Ramos (cell line): ENCODE data around the gene MMP7.

ENCODE experiments used
- in situ Hi-C: fragments of 300-500 bp; cut with MboI; formaldehyde crosslinking; loops from one replicate; pipeline ENCODE4 v1.14.3; 2022; ENCODE audit warnings: low sequenced_read_pairs; ENCODE audit not compliant: unreplicated experiment

MMP7 gene

DNA sequence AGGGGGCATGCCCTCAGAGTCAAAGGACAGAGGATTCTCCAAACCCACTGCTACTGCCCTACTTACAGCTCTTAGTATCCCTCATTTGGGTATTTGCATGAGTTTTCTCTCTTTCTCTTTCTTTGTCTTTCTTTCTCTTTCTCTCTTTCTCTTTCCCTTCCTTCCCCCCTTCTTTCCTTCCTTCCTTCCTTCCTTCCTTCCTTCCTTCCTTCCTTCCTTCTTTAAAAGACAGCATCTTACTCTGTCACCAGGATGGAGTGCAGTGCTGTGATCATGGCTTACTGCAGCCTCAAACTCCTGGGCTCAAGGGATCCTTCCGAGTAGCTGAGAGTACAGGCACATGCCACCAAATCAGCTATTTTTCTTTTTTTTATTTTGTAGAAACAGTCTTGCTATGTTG is 14.0 kb upstream of the MMP7 start:
- in situ Hi-C loops, result no loop called here

DNA sequence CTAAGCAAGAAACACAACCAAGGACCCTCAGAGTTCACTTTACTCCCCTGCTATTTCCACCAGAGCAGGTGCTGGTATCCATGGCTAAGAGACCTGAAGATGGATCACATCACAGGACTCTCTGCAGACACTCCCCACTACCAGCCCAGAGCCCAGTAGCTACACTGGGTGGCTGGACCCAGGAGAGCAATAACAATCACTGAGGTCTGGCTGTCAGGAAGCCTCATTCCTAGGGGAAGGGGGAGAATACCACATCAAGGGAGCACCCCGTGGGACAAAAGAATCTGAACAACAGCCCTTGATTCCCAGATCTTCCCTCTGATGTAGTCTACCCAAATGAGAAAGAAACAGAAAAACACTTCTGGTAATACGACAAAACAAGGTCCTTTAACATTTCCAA is 9.0 kb upstream of the MMP7 start:
- in situ Hi-C loops, result no loop called here

DNA sequence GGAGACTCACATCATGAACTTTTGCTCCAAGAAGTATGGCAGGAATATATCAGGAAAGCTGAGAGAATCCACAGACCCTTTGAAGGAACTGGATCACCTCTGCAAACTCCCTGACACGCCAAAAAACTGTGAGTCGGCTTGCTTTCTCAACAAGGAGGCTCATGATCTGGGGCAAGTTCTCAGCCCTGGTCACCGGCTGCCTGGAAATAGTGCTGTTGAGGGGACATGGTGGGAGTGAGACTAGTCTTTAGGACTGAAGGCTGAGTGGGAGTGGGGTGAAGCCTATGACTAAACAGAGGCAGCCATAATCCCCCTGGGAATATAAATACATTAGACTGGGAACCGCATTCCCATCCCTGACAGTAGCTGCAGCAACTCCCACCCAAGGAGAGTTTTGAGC is 8.4 kb upstream of the MMP7 start:
- in situ Hi-C loops, result no loop called here

DNA sequence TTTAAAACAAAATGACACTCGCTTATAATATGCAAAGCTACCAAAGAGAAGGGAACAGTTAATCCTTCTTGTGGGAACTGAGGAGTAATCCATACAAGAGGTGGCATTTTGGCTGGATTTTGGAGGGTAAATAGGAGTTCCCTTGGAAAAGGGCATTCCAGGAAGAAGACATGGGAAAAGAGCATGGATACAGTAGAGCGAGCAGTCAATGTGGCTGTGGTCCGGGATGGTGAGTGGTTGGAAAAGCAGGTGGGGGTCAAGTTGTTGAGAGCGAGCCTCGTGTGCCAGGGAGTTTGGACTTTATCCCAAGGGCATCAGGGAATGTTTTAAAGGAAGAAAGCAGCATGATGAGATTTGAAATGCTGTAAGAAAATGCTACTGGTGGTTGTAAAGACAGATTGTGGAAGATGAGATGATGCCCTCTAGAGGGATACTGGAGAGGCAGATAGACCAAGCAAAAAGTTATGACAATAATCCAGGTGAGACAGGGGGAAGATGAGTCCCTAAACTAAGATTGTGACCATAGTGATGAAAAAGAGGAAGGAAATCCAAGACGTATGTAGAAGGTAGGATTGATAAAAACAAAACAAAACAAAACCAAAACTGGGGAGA is 3.8 kb upstream of the MMP7 start:
- in situ Hi-C loops, result no loop called here

DNA sequence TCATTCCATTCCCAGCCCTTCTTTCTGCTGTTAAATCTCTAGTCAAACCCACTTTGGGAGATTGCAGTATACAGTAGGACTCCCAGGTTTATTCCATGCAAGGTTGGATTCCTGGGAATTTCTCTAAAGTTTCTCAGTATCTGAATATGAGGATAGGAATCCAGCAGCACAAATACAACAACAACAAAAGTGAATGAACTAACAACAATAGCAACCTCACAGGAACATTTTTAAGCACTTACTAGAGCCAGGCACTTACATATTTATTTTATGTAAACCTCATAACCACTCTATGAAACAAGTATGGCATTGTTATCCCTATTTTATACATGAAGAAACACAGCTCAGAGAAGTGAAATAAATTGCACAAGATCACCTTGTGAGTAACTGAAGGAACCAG is 1.9 kb downstream of the MMP7 start:
- in situ Hi-C loops, result no loop called here

- in situ Hi-C loops, result no loop called here
Measured at GRCh38 chr11:102527684-102528083, 2.9 kb downstream of the MMP7 start.

- in situ Hi-C loops, result no loop called here
Measured at GRCh38 chr11:102527041-102527440, 3.5 kb downstream of the MMP7 start.

DNA sequence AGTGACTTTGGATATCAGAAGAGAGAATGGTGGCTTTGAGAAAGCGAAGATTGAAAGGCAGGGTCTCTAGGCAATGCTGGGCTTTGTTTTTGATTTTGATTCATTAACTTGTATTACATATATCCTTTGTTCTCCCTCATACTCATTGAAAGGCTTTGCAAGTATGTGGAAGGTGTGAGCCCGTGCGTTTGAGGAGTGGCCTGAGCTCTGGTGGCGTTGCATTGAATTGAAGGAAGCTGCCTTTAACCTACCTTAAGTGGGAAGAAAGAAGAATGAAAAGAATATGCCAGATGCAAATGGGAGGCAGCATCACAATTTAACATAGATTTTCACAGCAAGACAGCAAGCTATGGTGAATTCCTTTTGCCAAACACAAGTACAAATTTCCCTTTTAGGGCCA is 6.7 kb downstream of the MMP7 start:
- in situ Hi-C loops, result no loop called here

GRCh38 chr11:102523189-102523570 is 7.4 kb downstream of the MMP7 start:
- in situ Hi-C loops, result no loop called here

DNA sequence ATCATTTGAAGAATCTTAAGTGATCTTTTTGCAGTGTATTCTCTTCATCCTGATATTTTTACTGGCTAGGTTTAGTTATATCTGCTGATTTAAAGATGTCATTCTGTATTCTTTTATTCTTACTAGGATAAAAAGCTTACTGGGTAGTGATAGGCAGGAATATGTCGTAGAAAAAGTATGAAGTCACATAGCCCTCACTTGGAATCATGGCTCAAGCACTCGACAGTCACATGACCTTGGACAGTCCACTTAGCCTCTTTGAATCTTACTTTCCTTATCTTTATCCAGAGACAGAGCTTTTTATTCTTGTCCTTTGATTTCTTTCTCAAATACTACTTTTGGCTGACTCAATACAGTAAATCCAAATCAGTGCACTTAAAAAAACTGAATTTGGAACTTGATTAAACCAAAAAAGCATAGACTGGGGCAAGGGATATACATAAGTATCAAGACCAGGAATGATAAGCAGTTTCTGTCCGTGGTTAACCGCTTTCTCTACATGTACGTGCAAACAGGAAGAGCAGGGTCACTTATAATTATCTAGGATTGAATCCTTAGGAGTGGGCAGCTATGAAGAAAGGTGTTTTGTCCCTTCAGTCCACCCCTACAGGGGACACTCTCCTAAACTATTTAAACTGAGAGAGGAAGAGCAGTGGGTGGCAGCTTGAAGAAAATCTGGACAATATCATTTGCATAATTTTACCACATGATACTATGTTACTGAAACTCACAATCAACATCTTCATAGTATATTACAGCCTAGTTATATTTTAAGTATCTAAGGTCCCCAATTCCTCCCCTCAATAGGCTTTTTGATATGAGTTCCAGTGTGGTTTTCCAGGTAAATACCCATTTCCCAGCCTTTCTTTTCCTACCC is 8.0 kb downstream of the MMP7 start:
- in situ Hi-C loops, result no loop called here

DNA sequence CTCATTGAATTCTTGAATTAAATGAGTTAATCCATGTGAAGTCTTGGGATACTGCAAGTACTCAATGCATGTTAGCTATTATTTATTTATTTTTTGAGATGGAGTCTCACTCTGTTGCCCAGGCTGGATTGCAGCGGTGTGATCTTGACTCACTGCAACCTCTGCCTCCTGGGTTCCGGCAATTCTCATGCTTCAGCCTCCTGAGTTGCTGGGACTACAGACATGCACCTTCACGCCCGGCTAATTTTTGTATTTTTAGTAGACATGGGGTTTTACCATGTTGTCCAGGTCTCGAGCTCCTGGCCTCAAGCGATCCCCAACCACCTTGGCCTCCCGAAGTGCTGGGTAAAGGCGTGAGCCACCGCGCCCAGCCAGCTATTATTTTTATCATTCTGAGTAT is 9.4 kb downstream of the MMP7 start:
- in situ Hi-C loops, result no loop called here

DNA sequence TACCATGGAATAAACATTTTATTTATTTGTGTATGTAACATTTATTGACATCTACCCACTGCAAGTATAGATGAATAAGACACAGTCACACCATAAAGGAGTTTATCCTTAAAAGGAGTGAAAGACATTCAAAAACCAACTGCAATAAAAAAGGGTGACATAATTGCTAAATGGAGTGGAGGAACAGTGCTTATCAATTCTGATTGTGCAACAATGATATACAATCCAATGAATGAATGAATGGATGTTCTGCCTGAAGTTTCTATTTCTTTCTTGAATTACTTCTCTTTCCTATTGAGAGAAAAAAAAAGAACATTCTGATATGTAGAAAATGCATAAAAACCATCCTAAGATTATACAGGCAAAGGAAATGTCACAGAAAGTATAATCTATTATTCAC is 10.0 kb downstream of the MMP7 start:
- in situ Hi-C loops, result no loop called here

DNA sequence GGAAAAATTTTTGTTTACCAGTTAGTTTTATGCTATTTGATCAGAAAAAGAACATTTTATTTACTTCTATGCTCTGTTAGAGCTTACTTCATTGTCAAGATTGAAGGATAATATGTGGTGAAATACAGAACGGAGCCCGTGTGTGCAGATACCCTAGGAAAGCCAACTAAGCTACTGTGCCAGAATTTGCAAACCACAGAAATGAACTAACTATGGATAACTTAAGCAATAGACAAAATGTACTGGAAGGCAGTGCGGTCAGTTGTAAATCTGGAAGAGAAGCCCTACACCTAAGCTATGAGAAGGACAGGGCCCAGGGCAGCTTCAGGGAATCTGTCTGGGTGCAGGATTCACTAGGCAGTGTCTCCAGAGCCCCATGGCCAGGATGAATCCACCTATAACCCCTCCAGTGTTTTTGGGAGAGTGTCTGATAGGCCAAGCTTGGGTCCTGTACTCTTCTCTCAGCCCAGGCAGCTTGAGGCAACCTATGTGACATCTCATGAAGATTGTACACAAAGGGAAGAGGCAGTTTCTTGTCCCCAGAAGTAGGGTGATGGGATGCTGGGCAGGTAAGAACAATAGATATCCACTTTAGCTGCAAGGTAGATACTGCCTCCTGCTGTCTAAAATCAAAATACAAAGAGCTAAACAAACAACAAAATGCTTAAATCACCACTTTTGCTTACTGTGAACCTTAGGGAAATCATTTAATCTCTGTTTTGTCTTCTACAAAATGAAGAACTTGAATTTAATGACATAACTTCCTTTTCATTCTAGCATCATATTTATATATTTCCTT is 12.1 kb downstream of the MMP7 start:
- in situ Hi-C loops, result no loop called here

- in situ Hi-C loops, result no loop called here
Measured at GRCh38 chr11:102517670-102518069, 12.9 kb downstream of the MMP7 start.

DNA sequence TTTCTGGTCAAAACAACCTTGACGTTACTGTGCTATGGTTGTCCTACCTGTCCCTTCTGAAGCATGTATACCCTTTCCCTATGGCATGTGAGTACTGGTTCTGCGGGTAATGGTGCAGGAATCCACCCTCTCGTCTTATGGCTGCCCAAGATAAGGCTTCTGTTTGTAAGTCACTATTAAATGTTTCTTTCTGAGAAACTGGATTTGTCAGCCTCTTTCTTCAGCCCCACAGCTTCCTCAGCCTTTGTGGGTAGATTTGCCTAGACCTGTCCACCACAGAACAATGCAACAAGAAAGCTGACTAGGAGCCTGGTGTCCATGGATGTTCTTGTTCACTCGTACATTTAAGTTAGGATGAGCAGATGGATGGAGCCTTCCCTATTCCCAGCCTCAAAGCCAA is 14.4 kb downstream of the MMP7 start:
- in situ Hi-C loops, result no loop called here

DNA sequence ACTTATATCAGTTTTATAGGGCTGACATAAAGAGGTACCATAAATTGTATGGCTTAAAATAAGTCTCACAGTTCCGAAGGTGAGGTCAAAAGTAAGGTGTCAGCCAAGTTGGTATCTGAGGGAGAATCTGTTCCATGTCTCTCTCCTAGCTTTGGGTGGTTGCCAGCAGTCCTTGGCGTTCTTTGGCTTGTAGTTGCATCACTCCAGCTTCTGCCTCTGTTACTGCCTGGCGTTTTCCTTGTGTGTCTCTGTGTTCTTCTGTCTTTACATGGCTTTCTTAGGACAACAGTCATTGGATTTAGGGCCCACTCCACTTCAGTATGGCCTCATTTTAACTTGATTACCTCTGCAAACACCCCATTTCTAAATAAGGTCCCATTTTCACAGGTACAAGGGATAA is 16.7 kb downstream of the MMP7 start:
- in situ Hi-C loops, result no loop called here

DNA sequence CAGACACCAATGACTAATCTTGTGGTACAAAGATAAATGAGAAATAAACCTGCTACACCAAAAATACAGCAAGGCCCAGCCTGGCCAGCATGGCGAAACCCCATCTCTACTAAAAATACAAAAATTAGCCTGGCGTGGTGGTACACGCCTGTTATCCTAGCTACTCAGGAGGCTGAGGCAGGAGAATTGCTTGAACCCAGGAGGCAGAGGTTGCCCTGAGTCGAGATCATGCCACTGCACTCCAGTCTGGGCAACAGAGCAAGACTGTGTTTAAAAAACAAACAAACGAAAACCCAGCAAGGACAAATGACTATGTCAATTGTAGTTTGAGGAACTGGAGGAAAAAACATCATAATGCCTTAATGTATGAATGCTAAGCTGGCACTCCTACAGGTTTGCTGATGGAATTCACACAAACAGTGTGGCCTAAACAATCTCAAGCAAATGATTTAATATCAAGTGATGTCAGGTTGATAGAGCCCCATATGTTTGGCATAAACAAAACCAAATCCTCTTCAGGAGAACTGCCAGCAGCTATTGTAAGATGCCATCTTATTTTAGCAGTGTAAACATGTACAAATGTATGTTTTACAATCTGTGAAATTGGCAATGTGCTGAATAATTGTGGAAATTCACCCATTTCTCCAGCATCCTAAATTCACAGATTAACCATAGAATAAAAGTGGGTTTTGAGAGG is 20.0 kb downstream of the MMP7 start:
- in situ Hi-C loops, result no loop called here

GRCh38 chr11:102502831-102503230 is 27.7 kb downstream of the MMP7 start:
- in situ Hi-C loops, result loop anchor here (10.0 kb wide), 1 partner anchor 162 kb away; no protein-coding TSS in a partner anchor

DNA sequence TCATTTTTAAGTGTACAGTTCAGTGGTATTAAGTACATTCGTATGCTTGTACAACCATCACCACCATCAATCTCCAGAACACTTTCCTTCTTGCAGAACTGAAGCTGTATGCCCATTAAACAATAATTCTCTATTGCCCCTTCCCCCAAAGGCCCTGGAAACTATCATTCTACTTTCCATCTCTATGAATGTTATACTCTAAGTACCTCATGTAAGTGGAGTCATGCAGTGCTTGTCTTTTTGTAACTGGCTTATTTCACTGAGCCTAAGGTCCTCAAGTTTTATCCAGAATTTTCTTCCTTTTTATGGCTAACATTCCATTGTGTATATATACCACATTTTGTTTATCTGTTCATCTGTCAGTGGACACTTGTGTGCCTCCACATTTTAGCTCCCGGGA is 29.7 kb downstream of the MMP7 start:
- in situ Hi-C loops, result loop anchor here (10.0 kb wide), 1 partner anchor 164 kb away; no protein-coding TSS in a partner anchor

DNA sequence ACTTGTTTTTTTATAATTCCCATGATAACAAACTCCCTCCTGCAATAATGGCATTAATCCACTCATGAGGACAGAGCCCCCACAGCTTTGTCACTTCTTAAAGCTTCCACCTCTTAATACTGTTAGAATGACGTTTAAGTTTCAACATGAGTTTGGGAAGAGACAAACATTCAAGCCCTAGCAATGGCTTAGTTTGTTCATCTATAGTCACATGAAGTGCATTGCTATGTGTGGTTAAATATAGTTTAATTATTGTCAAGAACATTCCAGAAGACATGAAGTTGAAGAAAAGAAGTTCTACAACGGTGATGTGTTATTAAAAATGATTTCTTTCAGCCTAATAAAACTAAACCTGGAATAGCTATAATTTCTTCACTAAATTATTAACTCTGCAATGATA is 30.6 kb downstream of the MMP7 start:
- in situ Hi-C loops, result loop anchor here (5.0 to 10.0 kb wide), 4 partner anchors 108 to 215 kb away; partner anchors contain the start of gene BIRC2
